Endodermal cell (in vitro differentiated cells): ENCODE measurements around the gene FBXL3. TPM values are rescaled to one million over a fixed set of nuclear protein-coding genes. Genes with fewer than 3 reads are reported as not detected.

Source experiments
- DNase-seq: peaks from one replicate; pipeline ENCODE4 v3.0.0-alpha.2; 2017
- H3K27ac ChIP-seq: 2 replicates; pipeline ENCODE4 v1.5.1; 2013; ENCODE audit warnings: mild to moderate bottlenecking, low read depth, low read length, moderate library complexity
- H3K27me3 ChIP-seq: 2 replicates; pipeline ENCODE4 v1.6.1; 2013; ENCODE audit warnings: mild to moderate bottlenecking, low read length, moderate library complexity; ENCODE audit not compliant: insufficient read depth, control insufficient read depth, poor library complexity, severe bottlenecking
- H3K36me3 ChIP-seq: 2 replicates; pipeline ENCODE4 v1.7.0; 2013; ENCODE audit warnings: mild to moderate bottlenecking, low read length, moderate library complexity; ENCODE audit not compliant: control insufficient read depth, insufficient read depth
- H3K4me1 ChIP-seq: one replicate; pipeline ENCODE4 v1.7.0; 2013; ENCODE audit warnings: low read length; ENCODE audit not compliant: control insufficient read depth, insufficient read depth
- H3K4me3 ChIP-seq: 2 replicates; pipeline ENCODE4 v1.5.1; 2013; ENCODE audit warnings: mild to moderate bottlenecking, low read length, moderate library complexity
- H3K9ac ChIP-seq: 2 replicates; pipeline ENCODE4 v1.6.1; 2013; ENCODE audit warnings: mild to moderate bottlenecking, low read length, moderate library complexity; ENCODE audit not compliant: poor library complexity, severe bottlenecking; ENCODE audit errors: extremely low read depth
- H3K9me3 ChIP-seq: 2 replicates; pipeline ENCODE4 v1.6.1; 2013; ENCODE audit warnings: mild to moderate bottlenecking, low read length, moderate library complexity; ENCODE audit not compliant: control insufficient read depth
- H3K27ac Mint-ChIP-seq: 2 replicates; pipeline ENCODE4 v1.8.0; 2020; ENCODE audit warnings: mixed read lengths
- H3K27me3 Mint-ChIP-seq: 2 replicates; pipeline ENCODE4 v1.8.0; 2021; ENCODE audit warnings: mild to moderate bottlenecking, mixed read lengths; ENCODE audit not compliant: insufficient read depth
- H3K36me3 Mint-ChIP-seq: 2 replicates; pipeline ENCODE4 v1.8.0; 2020; ENCODE audit warnings: low read depth, mixed read lengths
- H3K4me1 Mint-ChIP-seq: 2 replicates; pipeline ENCODE4 v1.8.0; 2020; ENCODE audit warnings: mixed read lengths
- H3K4me3 Mint-ChIP-seq: 2 replicates; pipeline ENCODE4 v1.8.0; 2020; ENCODE audit warnings: mild to moderate bottlenecking, moderate library complexity, mixed read lengths
- H3K9me3 Mint-ChIP-seq: 2 replicates; pipeline ENCODE4 v1.8.0; 2020; ENCODE audit warnings: mild to moderate bottlenecking, mixed read lengths
- WGBS, 2 experiments: methylation state at CpG; one replicate each; pipeline versions ENCODE4 v1.1.5 to v1.1.7; 2013; ENCODE audit warnings: missing lambda C conversion rate in 2 of 2, mixed read lengths in 1 of 2; ENCODE audit not compliant: insufficient coverage in 1 of 2, insufficient read length in 1 of 2; 5-methylcytosine and 5-hydroxymethylcytosine counted together
- total RNA-seq, 2 donors: library from RNA; stranded (reverse); fragmentation: NEBNext Ultra II Directional in 1 of 2; extraction: Animal tissue kit (Norgen Biotek cat#: 25700) in 1 of 2; gene quantifications; 2 replicates in 1 of 2; 3 replicates in 1 of 2; pipeline ENCODE4 v1.2.1, GENCODE V29; 2021
- TF ChIP-seq, protein P1 (sequence below): fragments of 200-600 bp; sonication (generic); conservative IDR thresholded peaks from 2 replicates; pipeline ENCODE4 v1.5.0; 2021; ENCODE audit warnings: antibody characterized with exemption, mild to moderate bottlenecking

Gene FBXL3
- total RNA-seq, 2 donors from 2014 or later = 12.7 to 14.3 TPM

DNA sequence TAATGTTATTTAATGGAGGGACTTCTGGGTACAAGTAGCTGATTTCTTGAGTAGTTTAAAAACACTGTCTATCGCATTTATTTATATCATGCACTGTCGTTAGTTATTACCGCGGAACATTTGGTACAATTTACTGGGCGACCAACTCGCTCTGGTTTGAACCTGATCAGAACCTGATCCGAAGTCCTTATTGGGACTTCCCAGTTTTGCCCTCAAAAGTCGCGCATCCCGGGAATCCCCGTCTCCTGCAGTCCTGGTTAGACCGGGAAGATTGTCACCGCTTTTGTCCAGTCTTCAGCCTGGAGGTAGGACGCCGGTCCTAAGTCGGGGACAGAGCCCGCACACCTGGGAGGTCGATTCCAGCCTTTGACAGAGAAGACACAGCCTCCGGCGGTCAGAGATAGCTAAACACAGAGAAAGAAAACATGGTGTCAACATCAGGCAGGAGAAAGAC lies 34.4 kb downstream of the FBXL3 start:
- peak overlapping the region; percentile 95 for H3K4me3 ChIP-seq
- WGBS, 2 experiments = 1 to 2% methylated on average over 20 of the region's 20 CpGs
- Mint-ChIP-seq H3K27ac (peak overlapping the region; percentile 98), H3K4me3 (peak overlapping the region; percentile 87), H3K36me3 (peaks cover 15% of the 10 kb centered on the region), H3K4me1 (peaks cover 17% of the 10 kb centered on the region), H3K9me3 (no peaks in the 10 kb centered on the region), H3K27me3 (peaks cover 5% of the 10 kb centered on the region)
- H3K9me3 ChIP-seq = no peaks in the 10 kb centered on the region
- H3K27ac ChIP-seq = no peak overlapping the region
- no peaks in the 10 kb centered on the region for H3K27me3 ChIP-seq
- no peaks in the 10 kb centered on the region for H3K4me1 ChIP-seq
- peak overlapping the region; percentile 85 for H3K9ac ChIP-seq
- TF ChIP-seq, protein P1, sequence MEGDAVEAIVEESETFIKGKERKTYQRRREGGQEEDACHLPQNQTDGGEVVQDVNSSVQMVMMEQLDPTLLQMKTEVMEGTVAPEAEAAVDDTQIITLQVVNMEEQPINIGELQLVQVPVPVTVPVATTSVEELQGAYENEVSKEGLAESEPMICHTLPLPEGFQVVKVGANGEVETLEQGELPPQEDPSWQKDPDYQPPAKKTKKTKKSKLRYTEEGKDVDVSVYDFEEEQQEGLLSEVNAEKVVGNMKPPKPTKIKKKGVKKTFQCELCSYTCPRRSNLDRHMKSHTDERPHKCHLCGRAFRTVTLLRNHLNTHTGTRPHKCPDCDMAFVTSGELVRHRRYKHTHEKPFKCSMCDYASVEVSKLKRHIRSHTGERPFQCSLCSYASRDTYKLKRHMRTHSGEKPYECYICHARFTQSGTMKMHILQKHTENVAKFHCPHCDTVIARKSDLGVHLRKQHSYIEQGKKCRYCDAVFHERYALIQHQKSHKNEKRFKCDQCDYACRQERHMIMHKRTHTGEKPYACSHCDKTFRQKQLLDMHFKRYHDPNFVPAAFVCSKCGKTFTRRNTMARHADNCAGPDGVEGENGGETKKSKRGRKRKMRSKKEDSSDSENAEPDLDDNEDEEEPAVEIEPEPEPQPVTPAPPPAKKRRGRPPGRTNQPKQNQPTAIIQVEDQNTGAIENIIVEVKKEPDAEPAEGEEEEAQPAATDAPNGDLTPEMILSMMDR = no peak
- peaks cover 9% of the 10 kb centered on the region for H3K36me3 ChIP-seq
- DNase-seq = peak; percentile 69

DNA sequence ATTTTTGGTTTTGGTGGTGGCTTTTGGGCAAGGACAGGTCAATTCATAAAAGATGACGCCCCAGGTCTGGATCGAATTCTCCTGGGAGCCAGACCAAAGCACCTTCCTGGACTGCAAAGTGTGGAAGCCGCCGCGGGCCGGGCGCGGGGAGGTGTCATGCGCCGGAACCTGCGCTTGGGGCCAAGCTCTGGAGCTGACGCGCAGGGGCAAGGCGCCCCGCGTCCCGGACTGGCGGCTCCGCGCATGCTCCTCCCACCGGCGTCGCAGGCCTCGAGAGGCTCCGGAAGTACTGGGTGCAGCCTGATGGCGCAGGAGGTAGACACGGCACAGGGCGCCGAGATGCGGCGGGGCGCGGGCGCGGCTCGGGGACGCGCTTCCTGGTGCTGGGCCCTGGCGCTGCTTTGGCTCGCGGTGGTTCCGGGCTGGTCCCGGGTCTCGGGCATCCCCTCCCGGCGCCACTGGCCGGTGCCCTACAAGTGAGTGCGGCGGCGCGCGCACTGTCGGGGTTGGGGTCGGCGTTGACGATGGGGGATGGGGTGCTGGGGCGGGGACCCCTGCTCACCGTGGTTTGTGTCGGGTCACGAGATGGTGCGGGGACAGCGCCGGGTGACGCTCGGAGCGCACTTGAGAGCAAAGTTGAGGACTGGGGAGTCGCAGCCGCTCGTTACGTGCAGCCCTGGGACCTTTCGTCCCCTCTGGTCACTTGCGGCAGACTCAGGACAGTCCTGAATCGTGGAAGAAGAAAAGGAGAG lies 35.0 kb downstream of the FBXL3 start, which contains the start of gene CLN5:
TSS of gene CLN5 (plus strand) at position 286 of the 752 bp plus-strand sequence. CDS start at position 304, 18 bp downstream.
- Histone ChIP-seq H3K4me1 (no peaks in the 10 kb centered on the region), H3K9ac (peak within 1 kb of the TSS; percentile 85), H3K4me3 (peak within 1 kb of the TSS; percentile 95), H3K27ac (no peak within 1 kb of the TSS), H3K36me3 (peaks cover 9% of the 10 kb centered on the region), H3K27me3 (peaks cover 6% of the 10 kb centered on the region), H3K9me3 (no peaks in the 10 kb centered on the region)
- peak within 1 kb of the TSS; percentile 98 for H3K27ac Mint-ChIP-seq
- DNase-seq = peak; percentile 97
- peaks cover 9% of the 10 kb centered on the region for H3K27me3 Mint-ChIP-seq
- TF ChIP-seq, protein P1 = no peak
- H3K36me3 Mint-ChIP-seq = peaks cover 10% of the 10 kb centered on the region
- H3K4me3 Mint-ChIP-seq = peak within 1 kb of the TSS; percentile 87
- WGBS, 2 experiments = 0% methylated on average over 9 to 73 of the region's 73 CpGs
- H3K9me3 Mint-ChIP-seq = no peaks in the 10 kb centered on the region
- peaks cover 17% of the 10 kb centered on the region for H3K4me1 Mint-ChIP-seq

DNA sequence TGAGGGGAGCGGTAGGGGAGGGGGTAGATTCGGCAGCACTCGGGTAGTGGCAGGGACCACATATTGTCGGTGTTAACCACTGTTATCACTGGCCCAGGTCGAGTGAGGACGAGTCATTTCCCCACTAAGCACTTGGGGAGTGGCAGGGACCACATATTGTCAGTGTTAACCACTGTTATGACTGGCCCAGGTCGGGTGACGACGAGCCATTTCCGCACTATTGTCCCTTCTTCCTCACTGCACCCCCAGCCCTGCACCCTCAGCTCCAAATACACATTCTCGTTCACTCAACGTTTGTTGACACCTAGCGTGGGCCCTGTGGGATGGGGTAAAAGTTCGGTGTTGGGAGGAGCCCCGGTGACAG lies 35.5 kb downstream of the FBXL3 start:
- TF ChIP-seq, protein P1 = no peak
- 51 to 56% methylated on average over 7 to 13 of the region's 15 CpGs for WGBS, 2 experiments
- Histone ChIP-seq H3K9me3 (no peaks in the 10 kb centered on the region), H3K27me3 (peaks cover 11% of the 10 kb centered on the region), H3K4me1 (no peaks in the 10 kb centered on the region), H3K36me3 (peaks cover 9% of the 10 kb centered on the region), H3K4me3 (peak overlapping the region; percentile 95), H3K27ac (no peak overlapping the region), H3K9ac (peak overlapping the region; percentile 33)
- H3K27ac Mint-ChIP-seq = peak overlapping the region; percentile 79
- peaks cover 17% of the 10 kb centered on the region for H3K4me1 Mint-ChIP-seq
- no peaks in the 10 kb centered on the region for H3K9me3 Mint-ChIP-seq
- DNase-seq = no peak
- peaks cover 5% of the 10 kb centered on the region for H3K36me3 Mint-ChIP-seq
- H3K27me3 Mint-ChIP-seq = peaks cover 12% of the 10 kb centered on the region
- peak overlapping the region; percentile 87 for H3K4me3 Mint-ChIP-seq
